GM18519 (cell line): Measurements from ENCODE around the gene TRAF1.

Experiments
- ATAC-seq: cut with Tn5 transposase; IDR thresholded peaks from one replicate; pipeline ENCODE4 v1.9.1; 2021; ENCODE audit warnings: mild to moderate bottlenecking, moderate library complexity; ENCODE audit not compliant: unreplicated experiment, low FRiP score

The TRAF1 gene

DNA sequence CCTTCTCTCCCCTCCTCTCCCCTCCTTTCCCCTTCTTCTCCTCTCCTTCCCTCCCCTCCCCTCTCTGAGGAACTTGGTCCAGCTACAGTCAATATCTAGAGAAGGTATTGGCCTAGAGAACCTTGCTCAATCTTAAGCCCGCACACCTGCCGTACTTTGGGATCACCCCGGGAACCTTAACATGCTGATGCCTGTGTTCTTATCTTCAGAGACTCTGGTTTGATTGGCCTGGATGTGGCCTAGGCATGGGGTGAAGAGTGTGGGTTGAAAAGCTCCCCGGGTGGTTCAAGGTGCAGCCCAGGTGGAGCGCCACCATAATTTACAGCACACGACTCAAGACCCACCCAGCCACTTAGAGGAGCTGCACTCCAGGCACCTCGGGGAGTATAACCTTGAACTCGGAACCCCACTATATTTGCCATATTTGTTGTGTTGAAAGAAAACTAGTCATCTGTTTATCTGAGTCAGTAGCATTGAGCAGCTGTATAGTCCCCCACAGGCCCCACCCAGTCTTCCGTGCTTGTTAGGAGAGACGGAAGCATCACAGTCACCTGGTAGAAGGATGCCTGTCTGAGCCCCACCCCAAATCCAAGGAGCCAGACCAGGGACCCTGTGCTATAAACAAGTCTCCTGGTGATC, 35.2 kb downstream of the TRAF1 start:
- ATAC-seq = no peak

DNA sequence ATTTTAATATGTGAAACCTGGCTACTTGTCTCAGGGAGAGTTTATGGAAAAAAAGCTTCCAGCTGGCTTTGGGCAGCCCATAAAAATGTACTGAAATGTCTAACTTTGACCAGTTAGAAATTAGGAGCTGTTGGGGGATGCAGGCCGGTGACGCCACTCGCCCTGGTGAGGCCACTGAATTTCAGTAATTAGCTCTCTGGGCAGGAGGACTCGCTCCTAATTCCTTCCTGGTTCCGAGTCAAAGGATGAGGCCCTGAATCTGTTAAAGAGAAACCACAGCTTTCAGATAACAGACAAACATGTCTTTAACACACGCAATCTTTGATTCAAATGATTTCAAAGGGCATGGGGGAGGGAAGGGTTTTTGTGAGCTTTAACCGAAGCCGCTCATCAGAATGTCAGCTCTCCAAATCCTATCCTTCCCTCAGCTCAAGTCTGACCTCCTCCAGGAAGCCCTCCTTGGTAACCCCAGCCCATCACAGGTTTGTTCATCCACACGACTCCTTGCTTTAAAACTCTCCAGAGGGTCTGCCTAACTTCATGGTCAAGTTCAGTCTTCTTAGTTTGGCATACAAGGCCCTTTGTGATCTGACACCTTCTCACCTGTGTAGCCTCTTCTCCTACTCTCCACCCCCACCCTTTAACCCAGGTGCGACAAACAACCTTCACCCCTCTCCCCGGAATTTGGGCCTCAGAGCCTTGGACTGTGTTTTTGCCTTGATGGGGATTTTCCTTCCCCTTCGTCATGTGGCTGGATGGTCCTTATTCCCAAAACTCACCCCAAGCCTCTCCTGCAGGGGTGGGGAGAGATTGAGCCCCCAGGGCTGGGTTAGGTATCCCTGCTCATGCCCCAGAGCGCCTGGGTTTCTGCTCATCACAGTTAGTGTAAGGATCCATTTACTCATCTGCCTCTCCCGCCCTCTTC, 36.0 kb downstream of the TRAF1 start:
- no peak for ATAC-seq

DNA sequence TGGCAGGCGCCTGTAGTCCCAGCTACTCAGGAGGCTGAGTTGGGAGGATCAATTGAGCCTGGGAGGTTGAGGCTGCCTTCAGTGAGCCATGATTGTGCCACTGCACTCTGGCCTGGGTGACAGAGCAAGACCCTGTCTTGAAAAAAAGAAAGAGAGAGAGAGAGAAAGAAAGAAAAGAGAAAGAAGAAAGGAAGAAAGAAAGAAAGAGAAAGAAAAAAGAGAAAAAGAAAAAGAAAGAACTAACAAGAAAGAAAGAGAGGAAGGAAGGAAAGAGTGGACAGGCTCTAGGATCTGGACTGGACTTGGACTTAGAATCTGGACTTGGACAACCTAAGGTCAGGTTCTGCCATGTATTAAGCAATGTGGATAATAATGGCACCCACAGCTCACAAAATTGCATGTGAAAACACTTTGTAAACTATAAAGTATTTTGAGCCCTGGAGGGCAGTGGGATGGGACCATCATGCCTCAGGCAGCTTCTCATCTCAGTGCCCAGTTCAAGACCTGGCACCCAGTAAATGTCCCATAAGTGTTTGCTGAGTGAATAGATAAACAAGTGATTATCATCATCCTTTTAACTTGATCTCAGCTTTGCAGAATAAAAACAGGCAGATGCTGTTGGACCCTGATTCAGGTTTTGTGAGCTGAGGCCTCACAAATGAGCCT, 36.9 kb downstream of the TRAF1 start:
- ATAC-seq = no peak

DNA sequence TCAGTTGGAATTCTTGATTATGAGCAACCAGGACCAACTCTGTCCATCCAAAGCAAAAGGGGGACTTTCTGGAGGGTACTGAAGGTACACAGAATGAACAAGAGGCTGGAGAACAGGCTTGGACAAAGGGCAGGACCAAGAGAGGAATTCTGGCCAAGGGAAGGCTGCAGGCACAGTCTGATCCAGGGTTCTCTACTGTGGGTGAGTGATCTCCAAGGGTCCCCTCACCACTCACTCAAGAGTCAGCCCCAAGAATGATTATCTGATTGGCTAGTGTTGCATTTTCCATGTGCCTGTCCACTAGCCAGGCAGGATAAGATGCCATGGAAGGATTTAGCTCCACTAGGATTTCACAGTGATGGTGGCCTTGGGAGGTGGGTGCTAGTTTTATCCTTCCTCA, 38.0 kb downstream of the TRAF1 start:
- no peak for ATAC-seq

DNA sequence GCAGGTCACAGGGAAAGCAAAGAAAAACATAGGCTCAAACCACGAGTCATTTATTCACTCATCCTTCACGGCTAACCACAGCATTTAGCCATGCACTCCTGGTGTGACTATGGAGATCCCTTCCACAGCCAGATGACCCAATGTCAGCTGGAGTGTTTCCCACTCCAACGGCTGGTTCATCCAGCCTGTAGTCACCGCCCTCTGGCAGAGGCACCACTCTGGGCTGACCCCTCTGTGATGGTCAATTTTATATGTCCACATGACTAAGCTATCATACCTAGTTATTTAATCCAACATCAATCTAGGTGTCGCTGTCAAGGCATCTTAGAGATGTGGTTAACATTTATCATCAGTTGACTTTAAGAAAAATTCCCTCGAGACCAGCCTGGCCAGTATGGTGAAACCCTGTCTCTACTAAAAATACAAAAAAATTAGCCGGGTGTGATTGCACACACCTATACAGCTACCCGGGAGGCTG, 40.1 kb downstream of the TRAF1 start:
- no peak for ATAC-seq

DNA sequence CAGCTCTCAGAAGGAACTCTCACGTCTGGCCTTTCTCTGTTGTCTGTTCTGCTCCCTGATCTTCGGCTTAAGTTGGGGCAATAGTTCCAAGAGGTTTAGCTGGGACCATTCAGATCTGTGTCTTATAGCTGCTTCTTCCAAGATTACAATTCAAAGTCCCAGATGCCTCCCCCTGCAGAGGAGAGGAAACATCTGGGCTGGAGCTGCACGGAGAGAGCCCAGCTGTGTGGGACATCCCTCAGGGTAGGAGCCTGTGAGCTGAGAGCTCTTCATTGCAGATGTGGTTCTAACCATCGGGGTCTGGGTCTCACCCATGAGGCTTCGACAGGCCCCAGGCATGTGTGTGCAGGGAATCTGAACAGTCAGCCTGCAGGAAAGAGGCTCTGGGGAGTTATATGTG, 40.6 kb downstream of the TRAF1 start:
- no peak for ATAC-seq

DNA sequence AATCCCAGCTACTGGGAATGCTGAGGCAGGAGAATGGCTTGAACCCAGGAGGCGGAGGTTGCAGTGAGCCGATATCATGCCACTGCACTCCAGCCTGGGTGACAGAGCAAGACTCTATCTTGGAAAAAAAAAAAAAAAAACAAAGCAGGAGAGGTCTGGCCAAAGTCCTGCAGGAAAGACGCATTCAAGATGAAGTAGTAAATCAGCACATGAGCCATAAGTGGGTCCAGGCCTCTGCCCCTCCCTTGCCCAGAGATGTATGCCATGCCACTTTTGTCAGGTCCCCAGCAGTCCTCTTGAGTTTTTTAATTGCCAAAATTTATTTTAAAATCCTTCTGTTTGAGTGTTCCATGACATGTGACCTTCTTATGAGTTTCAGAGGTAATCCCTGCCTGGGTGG, 41.1 kb downstream of the TRAF1 start:
- ATAC-seq = no peak

DNA sequence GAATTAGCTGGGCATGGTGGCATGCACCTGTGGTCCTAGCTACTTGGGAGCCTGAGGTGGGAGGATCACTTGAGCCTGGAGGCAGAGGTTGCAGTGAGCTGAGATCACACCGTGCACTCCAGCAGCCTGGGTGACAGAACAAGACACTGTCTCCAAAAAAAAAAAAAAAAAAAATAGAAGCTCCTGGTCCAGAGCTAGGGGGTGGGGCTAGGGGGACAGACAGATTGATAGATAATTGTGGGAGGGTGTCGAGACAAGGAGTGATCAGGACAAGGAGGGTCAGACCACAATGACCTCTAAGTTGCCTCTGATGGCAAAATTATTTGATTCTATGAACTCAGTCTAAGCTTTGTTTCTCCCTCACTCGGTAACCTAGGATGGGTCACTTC, 43.0 kb downstream of the TRAF1 start:
- ATAC-seq = no peak

DNA sequence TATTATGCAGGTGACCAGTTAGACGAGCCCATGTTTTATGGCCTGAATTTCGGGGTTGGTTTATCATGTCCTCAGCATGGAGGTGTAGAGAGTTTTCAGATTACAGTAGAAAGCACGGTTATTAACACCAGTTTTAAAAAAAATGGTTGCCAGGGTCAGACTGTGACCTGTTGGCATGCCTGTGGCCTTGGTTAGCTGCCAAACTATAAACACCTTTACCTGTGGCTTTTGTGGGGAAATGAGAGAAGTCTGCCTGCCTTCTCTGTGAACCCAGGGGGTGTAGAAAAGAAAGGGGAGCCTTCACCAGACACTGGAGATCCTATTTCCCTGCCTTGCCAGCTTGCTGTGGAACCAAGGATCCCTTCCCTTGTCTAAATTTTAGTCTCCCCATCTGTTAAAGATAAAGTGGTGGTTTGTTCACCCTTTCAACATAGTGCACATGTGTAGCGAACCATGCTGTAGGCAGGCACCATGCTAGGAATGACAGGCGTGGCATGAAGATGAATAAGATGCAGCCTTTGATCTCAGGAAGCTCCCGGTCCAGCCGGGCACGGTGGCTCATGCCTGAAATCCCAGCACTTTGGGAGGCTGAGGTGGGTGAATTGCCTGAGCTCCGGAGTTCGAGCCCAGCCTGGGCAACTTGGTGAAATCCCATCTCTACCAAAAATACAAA, 43.5 kb downstream of the TRAF1 start:
- ATAC-seq = no peak

DNA sequence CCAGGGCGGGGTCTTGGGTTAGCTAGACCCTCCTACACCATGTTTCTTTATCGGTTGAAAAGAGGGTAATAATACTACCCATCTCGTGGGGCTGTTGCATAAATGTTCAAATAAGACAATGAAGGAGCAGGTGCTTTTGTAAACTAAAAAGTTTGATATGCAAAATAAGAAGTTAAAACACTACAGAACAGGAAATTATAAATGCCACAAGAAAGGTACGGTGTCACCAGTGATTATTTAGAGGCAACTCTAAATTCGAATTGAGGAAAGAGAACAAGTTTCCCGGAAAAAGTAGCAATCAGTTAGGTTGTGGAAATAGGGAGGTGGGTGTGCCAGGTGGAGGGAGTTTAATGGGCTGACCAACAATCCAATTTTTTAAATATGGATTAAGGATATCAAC, 47.1 kb downstream of the TRAF1 start:
- ATAC-seq = no peak

DNA sequence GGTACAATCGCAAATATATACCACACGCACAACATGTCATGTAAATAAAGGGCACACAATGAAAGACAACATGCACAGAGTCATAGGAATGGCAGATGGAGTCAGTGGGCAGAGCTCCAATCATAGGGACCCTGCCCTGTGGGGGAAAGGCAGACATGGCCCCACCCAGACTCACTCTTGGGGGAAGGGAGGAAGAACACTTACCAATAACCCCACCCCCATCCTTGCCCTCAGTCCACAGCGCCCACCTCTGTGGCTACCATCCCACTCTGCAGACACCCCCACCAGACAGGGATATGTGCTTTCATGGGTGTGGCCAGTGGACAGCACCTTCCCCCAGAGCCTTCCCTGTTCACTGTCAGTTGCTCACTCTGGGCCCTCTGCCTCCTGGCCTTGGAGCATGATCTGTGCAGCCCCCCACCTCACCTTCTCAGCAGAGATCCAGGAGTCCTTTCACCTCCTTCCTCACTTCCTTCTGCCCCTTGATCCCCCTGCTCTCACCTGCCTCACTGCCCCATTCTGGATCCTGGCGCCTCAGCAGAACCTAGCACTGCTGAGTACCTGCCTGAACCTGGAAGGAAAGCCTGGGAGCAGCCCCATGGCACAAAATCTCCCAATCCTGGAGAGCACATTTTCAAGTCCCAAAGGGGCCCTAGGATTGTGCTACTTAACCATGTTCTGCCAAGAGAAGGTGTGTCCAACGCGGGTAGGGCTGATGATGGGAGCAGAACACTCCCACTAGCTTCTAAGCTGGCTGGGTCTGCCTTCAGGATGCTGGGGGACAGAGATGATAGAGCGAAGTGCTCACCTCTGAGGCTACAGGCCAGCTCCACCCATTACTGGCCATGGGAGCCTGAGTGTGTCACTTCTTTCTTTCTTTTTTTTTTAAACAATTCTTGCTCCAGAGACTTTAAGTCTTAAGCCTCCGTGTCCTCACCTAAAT, 48.1 kb downstream of the TRAF1 start:
- no peak for ATAC-seq

DNA sequence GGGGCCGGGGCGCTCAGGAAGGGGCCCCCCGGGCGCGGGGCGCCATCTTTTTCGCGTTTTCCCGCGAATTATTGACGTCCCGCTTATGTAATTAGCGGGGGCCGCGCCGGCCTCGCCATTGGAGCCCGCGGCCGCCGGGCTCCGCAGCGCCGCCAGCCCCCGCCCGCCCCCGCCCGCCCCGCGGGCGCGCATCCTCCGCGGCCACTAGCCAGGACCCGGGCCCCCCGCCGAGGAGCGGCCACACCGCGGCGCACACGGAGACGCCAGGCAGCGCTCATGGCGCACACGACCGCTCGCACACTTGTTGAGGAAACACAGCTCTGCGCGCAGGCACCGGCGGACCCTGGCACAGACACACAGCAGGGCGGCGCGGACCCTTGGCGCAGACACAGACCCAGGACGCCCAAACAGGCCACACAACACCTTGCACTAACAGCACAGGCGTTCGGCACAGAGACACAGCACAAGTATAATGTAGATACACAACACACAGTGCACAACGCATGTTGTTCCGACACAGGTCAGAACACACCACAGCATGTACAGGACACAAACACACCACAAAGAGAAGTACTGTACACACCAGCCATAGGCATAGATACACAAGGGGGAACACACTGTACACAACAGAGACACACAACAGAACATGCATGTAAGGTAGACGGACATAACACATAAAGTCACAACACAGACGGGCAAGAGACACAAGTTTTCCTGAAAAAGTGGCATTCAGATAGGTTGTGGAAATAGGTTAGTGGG, 49.1 kb downstream of the TRAF1 start:
- ATAC-seq = no peak

DNA sequence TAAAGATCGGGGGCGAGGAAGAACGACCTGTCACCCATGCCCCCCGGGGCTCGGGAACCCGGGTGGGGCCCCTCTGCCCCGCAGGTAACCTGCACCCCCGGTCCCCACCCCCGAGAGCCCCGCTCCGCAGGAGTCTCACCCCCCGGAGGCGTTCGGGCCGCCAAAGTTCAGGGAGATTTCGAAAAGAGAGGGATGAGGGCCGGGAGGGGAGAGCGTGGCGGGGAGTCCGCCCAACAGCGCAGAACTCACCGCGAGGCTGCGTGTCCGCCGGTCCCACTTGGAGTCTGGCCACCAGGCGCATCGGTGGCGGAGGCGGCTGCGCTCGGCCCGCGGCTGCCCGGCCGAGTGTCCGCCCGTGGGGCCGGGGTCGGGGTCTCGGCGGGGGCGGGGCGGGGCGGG, 49.8 kb downstream of the TRAF1 start, which contains the start of gene PHF19:
Gene PHF19, minus strand, starts transcription at position 347 of the 399 bp plus-strand sequence. CDS start 2,447 bp downstream, outside the sequence.
- ATAC-seq = no peak

DNA sequence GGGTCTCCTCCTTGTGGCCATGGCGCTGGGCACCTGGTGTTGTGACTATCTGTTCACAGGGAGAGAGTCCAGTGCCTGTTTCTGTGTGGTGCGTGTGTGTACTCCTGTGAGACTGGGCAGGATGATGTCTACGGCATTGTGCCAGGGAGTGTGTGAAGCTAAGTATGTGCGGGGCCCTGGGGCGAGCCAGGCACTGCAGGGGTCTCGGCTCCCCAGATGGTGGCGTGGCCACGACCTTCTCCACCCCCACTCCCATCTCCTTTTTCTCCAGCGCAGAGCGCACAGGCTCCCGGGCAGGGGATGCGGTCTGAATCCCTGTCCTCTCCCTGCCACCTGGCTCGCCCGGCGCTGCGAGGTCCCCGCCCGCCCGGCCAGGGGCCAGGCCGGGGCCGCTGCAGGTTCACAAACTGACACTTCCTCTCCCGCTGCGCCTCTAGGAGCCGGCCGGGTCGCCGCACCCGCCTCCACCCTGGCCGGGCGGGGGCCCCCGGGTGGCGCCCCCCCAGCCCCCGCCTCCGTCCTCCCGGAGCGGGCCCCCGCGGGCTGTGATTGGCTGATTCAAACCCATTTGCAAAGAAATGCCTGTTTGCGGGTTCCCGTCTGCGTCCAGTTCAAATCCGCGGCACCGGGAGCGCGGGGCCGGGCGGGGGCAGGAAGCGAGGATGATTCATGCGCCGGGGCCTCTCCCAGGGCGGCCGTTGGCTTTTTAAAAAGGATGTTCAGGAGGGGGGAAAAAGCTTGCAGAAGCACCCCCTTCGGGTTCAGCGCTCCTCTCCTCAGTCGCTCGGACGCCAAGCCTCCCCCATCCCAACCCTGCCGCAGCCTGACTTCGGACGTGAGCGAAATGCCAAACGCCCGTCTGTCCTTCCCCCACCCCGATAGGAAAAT, 50.4 kb downstream of the TRAF1 start:
- ATAC-seq = peak; percentile 45

DNA sequence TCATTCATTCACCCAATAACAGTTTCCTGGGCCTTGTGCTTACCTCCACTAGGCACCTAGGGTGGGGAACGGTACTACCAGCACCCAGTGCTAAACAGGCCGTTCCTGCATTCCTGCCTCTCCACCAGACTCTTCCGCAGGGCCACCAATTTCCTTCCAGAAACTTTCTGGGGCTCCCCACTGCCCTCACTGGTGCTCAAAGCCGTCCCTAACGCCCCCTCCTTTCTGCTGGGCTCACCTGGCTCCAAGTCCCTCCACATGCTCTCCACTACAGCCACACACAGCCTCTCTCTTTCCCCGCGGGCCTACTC, 51.0 kb downstream of the TRAF1 start:
- ATAC-seq = peak; percentile 6

DNA sequence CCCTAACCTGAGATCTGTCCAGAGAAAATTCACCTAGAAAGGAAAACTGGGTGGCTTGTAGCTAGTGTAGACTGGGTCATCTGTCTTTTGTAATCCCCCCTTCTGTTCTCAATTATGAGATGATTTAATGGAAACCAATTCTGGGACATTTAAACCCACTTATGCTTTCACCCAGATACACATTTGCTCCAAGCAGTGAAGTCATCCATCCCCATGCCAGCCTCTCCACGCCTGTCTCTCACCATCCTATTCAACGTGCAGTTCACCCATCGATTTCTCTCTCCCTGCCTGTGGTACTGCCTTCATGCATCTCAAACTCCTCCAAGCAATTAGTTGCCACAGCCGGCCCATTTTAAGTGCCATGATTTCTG, 51.4 kb downstream of the TRAF1 start:
- no peak for ATAC-seq

DNA sequence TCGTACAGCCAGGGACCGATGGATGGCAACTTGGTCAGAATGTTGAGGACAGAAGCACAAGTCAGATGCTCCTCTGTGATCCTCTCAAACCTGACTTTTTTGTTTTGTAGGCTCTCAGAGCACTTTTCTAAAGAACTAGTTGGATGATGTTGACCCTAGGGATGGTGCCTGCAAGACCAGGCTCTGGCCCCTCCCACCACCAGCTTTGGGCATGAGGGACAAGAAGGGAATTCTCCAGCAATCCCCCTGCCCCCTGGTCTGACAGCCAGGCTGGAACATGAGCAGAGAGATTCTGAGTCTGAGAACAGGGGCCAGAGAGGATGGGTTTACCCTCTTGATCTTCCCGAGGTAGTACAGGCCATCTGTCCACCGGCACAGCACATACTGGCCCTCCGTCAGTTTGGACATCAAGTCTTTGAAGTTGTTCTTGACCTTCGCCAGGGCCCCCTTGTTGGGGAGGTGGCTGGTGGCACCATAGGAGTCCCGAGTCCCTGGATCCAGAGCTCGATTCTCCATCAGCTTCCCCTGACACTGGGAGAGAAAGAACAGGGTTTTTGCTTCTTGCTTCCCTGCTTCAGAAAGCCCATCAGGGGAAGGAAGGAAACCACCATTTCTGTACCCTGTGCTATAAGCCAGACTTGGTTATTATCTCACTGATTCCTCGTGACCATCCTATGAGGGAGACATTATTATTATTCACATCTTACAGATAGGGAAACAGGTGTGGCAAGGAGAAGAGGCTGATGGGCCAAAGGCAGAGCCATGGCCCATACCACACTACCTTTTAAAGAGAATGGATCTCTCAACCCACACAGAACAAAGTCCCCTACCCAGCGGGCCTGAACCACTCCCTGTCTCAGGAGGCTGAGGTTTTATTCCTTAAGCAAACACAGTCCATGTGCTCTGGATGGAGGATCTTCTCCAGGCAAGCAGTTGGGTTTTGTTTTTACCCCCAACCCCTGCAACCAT, 52.1 kb downstream of the TRAF1 start:
- ATAC-seq = no peak
